Tibial nerve (tissue), 4 donors: ENCODE data around the gene GABRG3.

Experiments used
- CTCF ChIP-seq, 5 experiments: fragments of 200-600 bp in 3 of 5; fragments of 450-650 bp in 2 of 5; sonication (generic) in 3 of 5; IDR thresholded peaks; one replicate each; pipeline ENCODE4 v1.5.1; 2016 to 2019; ENCODE audit warnings: antibody characterized with exemption in 5 of 5, mild to moderate bottlenecking in 3 of 5, moderate library complexity in 2 of 5
- EP300 ChIP-seq, 2 donors: sonication (generic); formaldehyde crosslinking; IDR thresholded peaks; one replicate each; pipeline ENCODE4 v1.6.1; 2017; ENCODE audit warnings: antibody characterized with exemption in 2 of 2, mild to moderate bottlenecking in 1 of 2
- POLR2A ChIP-seq, 2 donors: fragments of 450-650 bp; IDR thresholded peaks; one replicate each; pipeline ENCODE4 v1.6.1; 2017; ENCODE audit warnings: antibody characterized with exemption in 2 of 2, mild to moderate bottlenecking in 2 of 2, moderate library complexity in 2 of 2

DNA sequence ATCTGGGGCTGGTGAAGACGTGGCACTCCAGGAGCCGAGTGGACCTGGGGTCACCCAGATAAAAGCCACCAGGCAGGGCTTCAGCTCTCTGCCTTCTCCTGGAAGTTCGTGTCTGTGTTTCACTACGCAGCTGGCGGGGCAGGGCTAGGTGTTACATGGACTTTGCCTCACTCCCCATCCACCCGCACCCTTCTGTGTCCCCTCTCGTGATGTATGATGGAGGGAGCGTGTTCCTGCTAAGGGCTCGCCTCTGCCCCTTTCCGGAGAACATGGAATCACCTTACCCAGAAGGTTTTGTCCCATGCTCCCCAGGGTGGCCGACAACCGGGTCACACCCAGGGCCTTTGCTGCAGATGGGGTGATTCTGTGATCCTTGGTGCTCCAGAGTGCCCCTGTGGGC, 96.2 kb downstream of the GABRG3 start:
- no peak for TF ChIP-seq CTCF (IDR thresholded peaks at IDR 0.05)
- no peak for TF ChIP-seq EP300 (IDR thresholded peaks at IDR 0.05)
- TF ChIP-seq POLR2A (IDR thresholded peaks at IDR 0.05) = no peak
